Measurements from ENCODE around the gene MYH9.
A peak's percentile ranks its signal among the peaks of the same experiment; 100 is the strongest.

The MYH9 gene

GRCh38 chr22:36249160-36249559 lies 138.6 kb downstream of the MYH9 start:
- no peak for TF ChIP-seq CTCF (IDR thresholded peaks at IDR 0.05; ENCODE audit: extremely low read depth, missing control alignments)
- DNase-seq (ENCODE audit: low spot score), result no peak

- TF ChIP-seq CTCF (IDR thresholded peaks at IDR 0.05; ENCODE audit: extremely low read depth, missing control alignments), result no peak
- DNase-seq (ENCODE audit: low spot score), result no peak
Observed at GRCh38 chr22:36247955-36248354, 139.8 kb downstream of the MYH9 start.

GRCh38 chr22:36246718-36247117 lies 141.0 kb downstream of the MYH9 start:
- no peak for DNase-seq (ENCODE audit: low spot score)
- TF ChIP-seq CTCF (IDR thresholded peaks at IDR 0.05; ENCODE audit: extremely low read depth, missing control alignments), result no peak

- TF ChIP-seq CTCF (IDR thresholded peaks at IDR 0.05; ENCODE audit: extremely low read depth, missing control alignments), result no peak
- no peak for DNase-seq (ENCODE audit: low spot score)
Observed at GRCh38 chr22:36245805-36246356, 141.9 kb downstream of the MYH9 start.

GRCh38 chr22:36244522-36245391 lies 143.0 kb downstream of the MYH9 start:
- no peak for DNase-seq (ENCODE audit: low spot score)
- no peak for TF ChIP-seq CTCF (IDR thresholded peaks at IDR 0.05; ENCODE audit: extremely low read depth, missing control alignments)

- TF ChIP-seq CTCF (IDR thresholded peaks at IDR 0.05; ENCODE audit: extremely low read depth, missing control alignments), result no peak
- no peak for DNase-seq (ENCODE audit: low spot score)
Observed at GRCh38 chr22:36243986-36244385, 143.8 kb downstream of the MYH9 start.

- peak; percentile 70 for TF ChIP-seq CTCF (IDR thresholded peaks at IDR 0.05; ENCODE audit: extremely low read depth, missing control alignments)
- peak; percentile 84 for DNase-seq (ENCODE audit: low spot score)
Observed at GRCh38 chr22:36239401-36240171, 148.2 kb downstream of the MYH9 start, which contains the start of gene APOL2. Gene APOL2 (minus strand): TSS chr22:36239527. CDS start chr22:36233162, 6,365 bp downstream.

Data from GM20000 (cell line).